Prostate gland (tissue), 2 donors: ENCODE measurements around the gene PTTG1IP2. TPM values are rescaled to one million over a fixed set of nuclear protein-coding genes. Genes with fewer than 3 reads are reported as not detected.

Source experiments
- DNase-seq: peaks from one replicate; pipeline ENCODE4 v3.0.0-alpha.2; 2019; ENCODE audit warnings: low spot score
- H3K27ac ChIP-seq, 2 donors: fragments of 200-600 bp; sonication (generic); 2 replicates each; pipeline ENCODE4 v1.5.1; 2017 to 2019
- H3K27me3 ChIP-seq: fragments of 200-600 bp; sonication (generic); replicated peaks from 2 replicates; pipeline ENCODE4 v1.5.1; 2019; ENCODE audit not compliant: insufficient read depth
- H3K36me3 ChIP-seq, 2 donors: fragments of 200-600 bp; sonication (generic); 1 replicate in 1 of 2; 2 replicates in 1 of 2; pipeline versions ENCODE4 v1.5.1 to v1.8.1; 2017 to 2019
- H3K4me1 ChIP-seq: fragments of 200-600 bp; sonication (generic); replicated peaks from 2 replicates; pipeline ENCODE4 v1.5.1; 2019
- H3K4me3 ChIP-seq, 2 donors: fragments of 200-600 bp; sonication (generic); 2 replicates each; pipeline ENCODE4 v1.5.1; 2017 to 2019
- H3K9me3 ChIP-seq: fragments of 200-600 bp; sonication (generic); 2 replicates; pipeline ENCODE4 v1.5.1; 2017
- POLR2A ChIP-seq: fragments of 450-650 bp; IDR thresholded peaks from one replicate; pipeline ENCODE4 v1.6.1; 2016; ENCODE audit warnings: antibody characterized with exemption, mild to moderate bottlenecking
- POLR2AphosphoS5 ChIP-seq: sonication (generic); formaldehyde crosslinking; IDR thresholded peaks from one replicate; pipeline ENCODE4 v1.6.1; 2017; ENCODE audit warnings: antibody characterized with exemption
- WGBS: methylation state at CpG from one replicate; pipeline ENCODE4 v1.1.5; 2018; 5-methylcytosine and 5-hydroxymethylcytosine counted together
- intact Hi-C: fragments of 100-400 bp; cut with DNase I; formaldehyde crosslinking; loops from one replicate; pipeline ENCODE4 v1.14.2; 2022
- total RNA-seq, 2 donors: library from RNA; depleted of rRNA; stranded (reverse); fragments of >200 nt; gene quantifications; one replicate each; pipeline ENCODE4 v1.1.0, GENCODE V29; 2016
- TF ChIP-seq, protein P1 (sequence below), 4 experiments: fragments of 200-600 bp in 2 of 4; fragments of 450-650 bp in 2 of 4; sonication (generic) in 2 of 4; IDR thresholded peaks; 1 replicate in 3 of 4; 2 replicates in 1 of 4; pipeline ENCODE4 v1.5.1; 2016 to 2019; ENCODE audit warnings: antibody characterized with exemption in 4 of 4, mild to moderate bottlenecking in 2 of 4, moderate library complexity in 2 of 4

Gene PTTG1IP2
- total RNA-seq, result not detected

- WGBS, result 94% methylated on average over 4 of the region's 4 CpGs
- no peaks in the 10 kb centered on the region for H3K36me3 ChIP-seq
- DNase-seq, result no peak
- TF ChIP-seq POLR2AphosphoS5, result no peak
- no peak for TF ChIP-seq POLR2A
- TF ChIP-seq, protein P1, sequence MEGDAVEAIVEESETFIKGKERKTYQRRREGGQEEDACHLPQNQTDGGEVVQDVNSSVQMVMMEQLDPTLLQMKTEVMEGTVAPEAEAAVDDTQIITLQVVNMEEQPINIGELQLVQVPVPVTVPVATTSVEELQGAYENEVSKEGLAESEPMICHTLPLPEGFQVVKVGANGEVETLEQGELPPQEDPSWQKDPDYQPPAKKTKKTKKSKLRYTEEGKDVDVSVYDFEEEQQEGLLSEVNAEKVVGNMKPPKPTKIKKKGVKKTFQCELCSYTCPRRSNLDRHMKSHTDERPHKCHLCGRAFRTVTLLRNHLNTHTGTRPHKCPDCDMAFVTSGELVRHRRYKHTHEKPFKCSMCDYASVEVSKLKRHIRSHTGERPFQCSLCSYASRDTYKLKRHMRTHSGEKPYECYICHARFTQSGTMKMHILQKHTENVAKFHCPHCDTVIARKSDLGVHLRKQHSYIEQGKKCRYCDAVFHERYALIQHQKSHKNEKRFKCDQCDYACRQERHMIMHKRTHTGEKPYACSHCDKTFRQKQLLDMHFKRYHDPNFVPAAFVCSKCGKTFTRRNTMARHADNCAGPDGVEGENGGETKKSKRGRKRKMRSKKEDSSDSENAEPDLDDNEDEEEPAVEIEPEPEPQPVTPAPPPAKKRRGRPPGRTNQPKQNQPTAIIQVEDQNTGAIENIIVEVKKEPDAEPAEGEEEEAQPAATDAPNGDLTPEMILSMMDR (IDR thresholded peaks at IDR 0.05), result no peak
- no peak within 1 kb of the TSS for H3K27ac ChIP-seq
- H3K4me1 ChIP-seq, result no peaks in the 10 kb centered on the region
- intact Hi-C loops, result no loop called here
- H3K27me3 ChIP-seq, result no peaks in the 10 kb centered on the region
- H3K9me3 ChIP-seq, result no peaks in the 10 kb centered on the region
- H3K4me3 ChIP-seq, result no peak within 1 kb of the TSS
These were observed at the start of gene PTTG1IP2 for GRCh38 chr7:90469554-90469953. Gene PTTG1IP2, plus strand, starts transcription at chr7:90469639. Its CDS starts 148 bp downstream, at chr7:90469787.

GRCh38 chr7:90421651-90422050 is 47.8 kb upstream of the PTTG1IP2 start:
- DNase-seq, result no peak
- 77% methylated on average over 6 of the region's 6 CpGs for WGBS
- Histone ChIP-seq H3K9me3 (no peaks in the 10 kb centered on the region), H3K27ac (no peak overlapping the region), H3K4me3 (no peak overlapping the region), H3K4me1 (no peaks in the 10 kb centered on the region), H3K27me3 (no peaks in the 10 kb centered on the region), H3K36me3 (no peaks in the 10 kb centered on the region)
- intact Hi-C loops, result no loop called here
- TF ChIP-seq POLR2A (no peak), POLR2AphosphoS5 (no peak)
- TF ChIP-seq, protein P1 (IDR thresholded peaks at IDR 0.05), result no peak

- Histone ChIP-seq H3K27ac (no peak overlapping the region), H3K9me3 (no peaks in the 10 kb centered on the region), H3K36me3 (no peaks in the 10 kb centered on the region), H3K4me1 (no peaks in the 10 kb centered on the region), H3K4me3 (no peak overlapping the region), H3K27me3 (no peaks in the 10 kb centered on the region)
- WGBS, result 92% methylated on average over 3 of the region's 3 CpGs
- no peak for TF ChIP-seq POLR2AphosphoS5
- TF ChIP-seq POLR2A, result no peak
- TF ChIP-seq, protein P1 (IDR thresholded peaks at IDR 0.05), result no peak
- no peak for DNase-seq
- intact Hi-C loops, result no loop called here
These were observed 44.7 kb upstream of the PTTG1IP2 start for GRCh38 chr7:90424720-90425119.

GRCh38 chr7:90425376-90425775 is 44.1 kb upstream of the PTTG1IP2 start:
- Histone ChIP-seq H3K27ac (no peak overlapping the region), H3K4me3 (no peak overlapping the region), H3K36me3 (no peaks in the 10 kb centered on the region), H3K9me3 (no peaks in the 10 kb centered on the region), H3K4me1 (no peaks in the 10 kb centered on the region), H3K27me3 (no peaks in the 10 kb centered on the region)
- intact Hi-C loops, result no loop called here
- no peak for DNase-seq
- no peak for TF ChIP-seq POLR2A
- TF ChIP-seq, protein P1 (IDR thresholded peaks at IDR 0.05), result no peak
- TF ChIP-seq POLR2AphosphoS5, result no peak
- 78% methylated on average over 2 of the region's 2 CpGs for WGBS

DNA sequence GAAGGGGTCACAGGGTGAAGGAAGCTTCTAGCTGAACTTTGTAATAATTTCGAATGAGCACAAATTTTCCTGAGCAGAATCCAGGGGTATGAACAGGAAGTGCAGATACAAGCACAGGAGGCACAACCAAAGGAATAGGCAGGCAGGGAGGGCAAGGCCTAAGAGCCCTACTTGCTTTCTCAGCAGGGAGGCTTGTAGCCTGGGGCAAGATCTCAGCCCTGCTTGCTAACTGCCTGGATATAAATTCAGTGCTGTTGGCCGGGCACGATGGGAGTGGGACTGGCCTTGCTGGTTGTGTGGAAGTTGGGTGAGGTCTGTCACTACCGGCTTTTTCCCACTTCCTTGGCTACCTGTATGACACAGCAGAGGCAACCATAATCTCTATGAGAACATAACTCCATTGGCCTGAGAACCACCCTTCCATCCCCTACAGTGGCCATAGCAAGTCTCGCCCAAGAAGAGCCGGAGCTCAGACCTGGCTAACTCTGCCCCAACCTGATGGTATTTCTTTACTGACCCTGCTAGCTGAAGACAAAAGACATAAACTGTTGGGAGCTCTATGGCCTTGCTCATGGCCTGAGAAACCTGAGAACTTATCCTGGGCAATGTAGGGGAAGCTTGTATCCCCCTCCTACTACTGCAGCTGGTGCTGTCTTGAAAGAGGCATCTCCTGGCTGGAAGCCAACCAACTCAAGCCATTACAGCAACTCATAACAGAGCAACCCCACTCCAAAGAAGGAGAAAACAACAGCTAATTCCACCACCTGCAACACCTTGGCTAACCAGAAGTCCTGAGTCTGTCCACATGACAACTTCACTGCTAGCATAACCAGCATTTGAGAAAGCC is 38.6 kb upstream of the PTTG1IP2 start:
- Histone ChIP-seq H3K27me3 (no peaks in the 10 kb centered on the region), H3K36me3 (no peaks in the 10 kb centered on the region), H3K4me3 (no peak overlapping the region), H3K9me3 (no peaks in the 10 kb centered on the region), H3K27ac (no peak overlapping the region), H3K4me1 (no peaks in the 10 kb centered on the region)
- DNase-seq, result no peak
- WGBS, result 95% methylated on average over 5 of the region's 6 CpGs
- intact Hi-C loops, result no loop called here
- TF ChIP-seq POLR2AphosphoS5 (no peak), POLR2A (no peak)
- TF ChIP-seq, protein P1 (IDR thresholded peaks at IDR 0.05), result no peak
